Keratinocyte (primary cell): ENCODE results near the gene ZBTB7A. TPM values are rescaled to one million over a fixed set of nuclear protein-coding genes. Genes with fewer than 3 reads are reported as not detected.

Experiments
- DNase-seq: peaks from one replicate; pipeline ENCODE4 v3.0.0-alpha.2; 2011; ENCODE audit warnings: low read depth, missing footprints, low spot score
- FAIRE-seq: peaks from 2 replicates; lab custom pipeline; 2011; peaks lifted over from hg19 to GRCh38; lab: Jason Lieb, UNC
- H2AFZ ChIP-seq: 2 replicates; pipeline ENCODE4 v1.6.0; 2012; ENCODE audit warnings: low read length, control low read depth, inconsistent platforms; ENCODE audit not compliant: control insufficient read depth
- H3K27ac ChIP-seq: 2 replicates; pipeline ENCODE4 v1.5.1; 2011; ENCODE audit warnings: low read length; ENCODE audit not compliant: control insufficient read depth, insufficient read depth
- H3K27me3 ChIP-seq: 3 replicates; pipeline ENCODE4 v1.6.0; 2011; ENCODE audit warnings: low read length; ENCODE audit not compliant: control insufficient read depth, insufficient read depth; ENCODE audit errors: extremely low read depth
- H3K36me3 ChIP-seq, 2 experiments: 2 replicates in 1 of 2; 3 replicates in 1 of 2; pipeline ENCODE4 v1.5.1; 2011; ENCODE audit warnings: low read length in 2 of 2, mild to moderate bottlenecking in 1 of 2; ENCODE audit not compliant: control insufficient read depth in 2 of 2, insufficient read depth in 2 of 2; ENCODE audit errors: extremely low read depth in 1 of 2
- H3K4me1 ChIP-seq: 3 replicates; pipeline ENCODE4 v1.5.1; 2011; ENCODE audit warnings: low read length; ENCODE audit not compliant: control insufficient read depth, insufficient read depth; ENCODE audit errors: extremely low read depth
- H3K4me2 ChIP-seq: 3 replicates; pipeline ENCODE4 v1.6.0; 2011; ENCODE audit warnings: low read depth, low read length; ENCODE audit not compliant: control insufficient read depth, insufficient read depth; ENCODE audit errors: extremely low read depth
- H3K4me3 ChIP-seq, 3 experiments: fragments of 200-600 bp in 1 of 3; sonication (generic) in 1 of 3; 2 replicates in 2 of 3; 3 replicates in 1 of 3; pipeline ENCODE4 v1.5.1; 2011 to 2016; ENCODE audit warnings: low read length in 3 of 3, mild to moderate bottlenecking in 3 of 3, control low read depth in 2 of 3, inconsistent platforms in 1 of 3, low read depth in 1 of 3, mixed read lengths in 1 of 3, mixed run types in 1 of 3, moderate library complexity in 1 of 3; ENCODE audit not compliant: control insufficient read depth in 2 of 3, insufficient read depth in 2 of 3; ENCODE audit errors: extremely low read depth in 1 of 3
- H3K79me2 ChIP-seq: 2 replicates; pipeline ENCODE4 v1.6.0; 2012; ENCODE audit warnings: low read length; ENCODE audit not compliant: control insufficient read depth, insufficient read depth
- H3K9ac ChIP-seq: 3 replicates; pipeline ENCODE4 v1.6.0; 2011; ENCODE audit warnings: low read length; ENCODE audit not compliant: control insufficient read depth, insufficient read depth; ENCODE audit errors: extremely low read depth
- H3K9me1 ChIP-seq: 3 replicates; pipeline ENCODE4 v1.6.0; 2011; ENCODE audit warnings: low read length; ENCODE audit not compliant: control insufficient read depth, insufficient read depth; ENCODE audit errors: extremely low read depth
- H3K9me3 ChIP-seq: 2 replicates; pipeline ENCODE4 v1.5.1; 2012; ENCODE audit warnings: low read depth, low read length; ENCODE audit not compliant: control insufficient read depth
- H4K20me1 ChIP-seq: 3 replicates; pipeline ENCODE4 v1.6.0; 2011; ENCODE audit warnings: low read length; ENCODE audit not compliant: control insufficient read depth, insufficient read depth; ENCODE audit errors: extremely low read depth
- CTCF ChIP-seq, 3 experiments: IDR thresholded peaks in 1 of 3; conservative IDR thresholded peaks in 1 of 3; optimal IDR thresholded peaks in 1 of 3; 2 replicates in 2 of 3; 3 replicates in 1 of 3; pipeline versions ENCODE3 to v1.5.1; 2011; ENCODE audit warnings: low read length in 3 of 3, mild to moderate bottlenecking in 3 of 3, moderate library complexity in 2 of 3, control low read depth in 1 of 3, inconsistent platforms in 1 of 3; ENCODE audit not compliant: insufficient read depth in 2 of 3; ENCODE audit errors: extremely low read depth in 1 of 3
- EZH2 ChIP-seq: IDR thresholded peaks from one replicate; pipeline ENCODE4 v1.6.1; 2012; ENCODE audit warnings: inconsistent platforms, mild to moderate bottlenecking, low read length, moderate library complexity
- dilution Hi-C: fragments of 300-500 bp; cut with MboI; formaldehyde crosslinking; loops from one replicate; pipeline ENCODE4 v1.7.0; 2020; ENCODE audit warnings: low sequenced_read_pairs; ENCODE audit not compliant: extremely low pct_ligation_motif_present
- polyA plus RNA-seq, 5 experiments: library from polyadenylated mRNA; depleted of rRNA in 3 of 5; stranded (reverse) in 3 of 5; stranded (forward) in 1 of 5; unstranded in 1 of 5; fragments of >200 nt; gene quantifications; 1 replicate in 1 of 5; 2 replicates in 3 of 5; 3 replicates in 1 of 5; pipeline versions ENCODE4 v1.2.1 to v1.2.3, GENCODE V29; 2011 to 2012; ENCODE audit warnings: missing spikeins in 2 of 5, low read depth in 1 of 5, low replicate concordance in 1 of 5

The ZBTB7A gene
- polyA plus RNA-seq, 1 donor (not counting 4 experiments of a cell fraction or from before 2014, with no cell fraction given) = 3.7 TPM

- Histone ChIP-seq H3K4me2 (no peak overlapping the region), H3K27ac (no peak overlapping the region), H3K9me1 (no peaks in the 10 kb centered on the region), H3K79me2 (no peaks in the 10 kb centered on the region), H3K27me3 (no peaks in the 10 kb centered on the region), H3K36me3 (peaks cover 9 to 24% of the 10 kb centered on the region in 2 experiments), H2AFZ (no peak overlapping the region), H4K20me1 (no peaks in the 10 kb centered on the region), H3K4me3 (no peak overlapping the region), H3K4me1 (no peaks in the 10 kb centered on the region), H3K9ac (no peak overlapping the region), H3K9me3 (no peaks in the 10 kb centered on the region)
- FAIRE-seq = no peak
- dilution Hi-C loops = no loop called here
- TF ChIP-seq EZH2 = no peak
- TF ChIP-seq CTCF (optimal IDR thresholded peaks at IDR 0.05 in 1 of 3, IDR thresholded peaks at IDR 0.05 in 1 of 3, conservative IDR thresholded peaks at IDR 0.05 in 1 of 3; ENCODE audit: extremely low read depth in 1 of 3, insufficient read depth in 2 of 3, low read length in 3 of 3) = no peak
- no peak for DNase-seq
These were observed 37.5 kb downstream of the ZBTB7A start for GRCh38 chr19:4029247-4029614.

GRCh38 chr19:4028334-4029246, 38.1 kb downstream of the ZBTB7A start:
- TF ChIP-seq CTCF (optimal IDR thresholded peaks at IDR 0.05 in 1 of 3, IDR thresholded peaks at IDR 0.05 in 1 of 3, conservative IDR thresholded peaks at IDR 0.05 in 1 of 3; ENCODE audit: extremely low read depth in 1 of 3, insufficient read depth in 2 of 3, low read length in 3 of 3) (no peak), EZH2 (no peak)
- no peaks in the 10 kb centered on the region for H4K20me1 ChIP-seq
- H3K9ac ChIP-seq = no peak overlapping the region
- no peak for FAIRE-seq
- peaks cover 9 to 23% of the 10 kb centered on the region in 2 experiments for H3K36me3 ChIP-seq
- H3K9me3 ChIP-seq = no peaks in the 10 kb centered on the region
- no peak overlapping the region for H2AFZ ChIP-seq
- H3K9me1 ChIP-seq = no peaks in the 10 kb centered on the region
- H3K4me1 ChIP-seq = no peaks in the 10 kb centered on the region
- DNase-seq = no peak
- no peaks in the 10 kb centered on the region for H3K27me3 ChIP-seq
- H3K27ac ChIP-seq = no peak overlapping the region
- H3K79me2 ChIP-seq = no peaks in the 10 kb centered on the region
- dilution Hi-C loops = no loop called here
- no peak overlapping the region for H3K4me3 ChIP-seq
- H3K4me2 ChIP-seq = no peak overlapping the region
